B cell (primary cell): ENCODE results near the gene CERS2. TPM values are rescaled to one million over a fixed set of nuclear protein-coding genes. Genes with fewer than 3 reads are reported as not detected.

ENCODE experiments used
- ATAC-seq: fragments of 200-7000 bp; cut with Tn5 transposase; one replicate; pipeline ENCODE4 v1.10.0; 2021; ENCODE audit warnings: low read depth, mild to moderate bottlenecking, moderate number of reproducible peaks, moderate library complexity
- CTCF ChIA-PET: fragments of 350-600 bp; sonication (Branson Sonifier 250); formaldehyde crosslinking; loops from one replicate; lab custom pipeline; 2021; ENCODE audit warnings: antibody characterized with exemption, inconsistent platforms; lab: Charles Lee
- POLR2A ChIA-PET: fragments of 350-600 bp; sonication (Branson Sonifier 250); formaldehyde crosslinking; loops from one replicate; lab custom pipeline; 2021; ENCODE audit warnings: antibody characterized with exemption; lab: Charles Lee
- DNase-seq: peaks from one replicate; pipeline ENCODE4 v3.0.0; 2013
- H2AFZ ChIP-seq: 2 replicates; pipeline ENCODE4 v1.6.1; 2012; ENCODE audit warnings: mild to moderate bottlenecking, low read depth, low read length; ENCODE audit not compliant: insufficient read depth, poor library complexity, severe bottlenecking
- H3K27ac ChIP-seq, 2 donors: 1 replicate in 1 of 2; 2 replicates in 1 of 2; pipeline ENCODE4 v1.5.1; 2012 to 2013; ENCODE audit warnings: low read length in 2 of 2, mild to moderate bottlenecking in 2 of 2, moderate library complexity in 1 of 2
- H3K27me3 ChIP-seq, 4 experiments: fragments of 200-600 bp in 1 of 4; sonication (generic) in 1 of 4; replicated peaks in 1 of 4; 1 replicate in 2 of 4; 2 replicates in 2 of 4; pipeline versions ENCODE4 v1.6.1 to v1.7.0; 2013 to 2016; ENCODE audit warnings: low read length in 3 of 4, mild to moderate bottlenecking in 2 of 4, mixed read lengths in 1 of 4, moderate library complexity in 1 of 4; ENCODE audit not compliant: insufficient read depth in 4 of 4, control insufficient read depth in 3 of 4; ENCODE audit errors: control extremely low read depth in 1 of 4
- H3K36me3 ChIP-seq, 2 experiments: replicated peaks in 1 of 2; 1 replicate in 1 of 2; 2 replicates in 1 of 2; pipeline versions ENCODE4 v1.6.1 to v1.7.1; 2013; ENCODE audit warnings: low read length in 1 of 2; ENCODE audit not compliant: insufficient read depth in 2 of 2, control insufficient read depth in 1 of 2; ENCODE audit errors: control extremely low read depth in 1 of 2, extremely low read depth in 1 of 2
- H3K4me1 ChIP-seq, 2 donors: fragments of 200-600 bp in 1 of 2; sonication (generic) in 1 of 2; 1 replicate in 1 of 2; 2 replicates in 1 of 2; pipeline versions ENCODE4 v1.5.1 to v1.6.1; 2013 to 2017; ENCODE audit warnings: low read length in 2 of 2; ENCODE audit not compliant: control insufficient read depth in 2 of 2, insufficient read depth in 2 of 2
- H3K4me2 ChIP-seq: replicated peaks from 2 replicates; pipeline ENCODE3; 2012; ENCODE audit warnings: mild to moderate bottlenecking, low read depth, low read length; ENCODE audit not compliant: poor library complexity, severe bottlenecking
- H3K4me3 ChIP-seq, 5 experiments: fragments of 200-600 bp in 1 of 5; sonication (generic) in 1 of 5; 1 replicate in 3 of 5; 2 replicates in 2 of 5; pipeline versions ENCODE4 v1.5.1 to v1.7.0; 2011 to 2016; ENCODE audit warnings: low read length in 4 of 5, mild to moderate bottlenecking in 4 of 5, low read depth in 2 of 5, control low read depth in 1 of 5, moderate library complexity in 1 of 5; ENCODE audit not compliant: insufficient read depth in 1 of 5; ENCODE audit errors: control extremely low read depth in 1 of 5, extremely low read depth in 1 of 5
- H3K79me2 ChIP-seq: fragments of 200-600 bp; sonication (generic); one replicate; pipeline ENCODE4 v1.6.0; 2016; ENCODE audit warnings: low read length; ENCODE audit not compliant: control insufficient read depth, insufficient read depth
- H3K9ac ChIP-seq: fragments of 200-600 bp; sonication (generic); 2 replicates; pipeline ENCODE4 v1.6.1; 2017; ENCODE audit warnings: mild to moderate bottlenecking, low read length, moderate library complexity
- H3K9me3 ChIP-seq, 3 donors: one replicate each; pipeline versions ENCODE4 v1.6.1 to v1.7.1; 2013; ENCODE audit warnings: low read length in 2 of 3; ENCODE audit not compliant: control insufficient read depth in 2 of 3, insufficient read depth in 1 of 3; ENCODE audit errors: control extremely low read depth in 1 of 3
- H4K20me1 ChIP-seq: 2 replicates; pipeline ENCODE4 v1.6.0; 2012; ENCODE audit warnings: mild to moderate bottlenecking, low read length; ENCODE audit not compliant: insufficient read depth, control insufficient read depth, poor library complexity, severe bottlenecking
- H3K27ac Mint-ChIP-seq: one replicate; pipeline ENCODE4 v1.8.0; 2021; ENCODE audit warnings: mixed read lengths
- H3K27me3 Mint-ChIP-seq: one replicate; pipeline ENCODE4 v1.8.0; 2021; ENCODE audit warnings: mixed read lengths
- H3K4me1 Mint-ChIP-seq: one replicate; pipeline ENCODE4 v1.8.0; 2021; ENCODE audit warnings: mixed read lengths
- H3K4me3 Mint-ChIP-seq: one replicate; pipeline ENCODE4 v1.8.0; 2021; ENCODE audit warnings: mixed read lengths
- H3K9me3 Mint-ChIP-seq: one replicate; pipeline ENCODE4 v1.8.0; 2022; ENCODE audit warnings: mixed read lengths; ENCODE audit not compliant: insufficient read depth
- EZH2 ChIP-seq: IDR thresholded peaks from 2 replicates; pipeline ENCODE4 v1.6.1; 2012; ENCODE audit warnings: borderline replicate concordance, low read depth, mild to moderate bottlenecking, moderate library complexity, low read length; ENCODE audit not compliant: insufficient read depth, poor library complexity, severe bottlenecking
- WGBS: methylation state at CpG from one replicate; pipeline ENCODE4 v1.1.5; 2013; ENCODE audit warnings: missing lambda C conversion rate; ENCODE audit not compliant: insufficient coverage; 5-methylcytosine and 5-hydroxymethylcytosine counted together
- intact Hi-C: fragments of 100-400 bp; cut with micrococcal nuclease; formaldehyde crosslinking; loops from one replicate; pipeline ENCODE4 v1.10.0; 2022
- polyA plus RNA-seq: library from polyadenylated mRNA; depleted of rRNA; stranded (reverse); fragments of >200 nt; gene quantifications from 2 replicates; pipeline ENCODE4 v1.2.3, GENCODE V29; 2012
- total RNA-seq, 2 donors: library from RNA; stranded (reverse); fragments of 120-200 nt in 1 of 2; gene quantifications; 1 replicate in 1 of 2; 2 replicates in 1 of 2; pipeline versions ENCODE4 v1.2.3 to v1.2.4, GENCODE V29; 2013 to 2022
- TF ChIP-seq, protein P1 (sequence below): fragments of 200-600 bp; IDR thresholded peaks from one replicate; pipeline ENCODE4 v1.8.0; 2022; ENCODE audit warnings: antibody characterized with exemption, mild to moderate bottlenecking

Gene CERS2
- total and polyA plus RNA-seq, 2 donors (not counting 1 experiment from before 2014, with no cell fraction given) = 68.4 to 130 TPM

GRCh38 chr1:150954708-150955107 is 19.9 kb downstream of the CERS2 start:
- Histone ChIP-seq H3K9me3 (no peaks in the 10 kb centered on the region), H3K27ac (no peak overlapping the region), H3K79me2 (no peaks in the 10 kb centered on the region), H3K36me3 (peaks cover 10 to 72% of the 10 kb centered on the region in 2 experiments), H2AFZ (no peak overlapping the region), H3K4me3 (no peak overlapping the region), H3K9ac (no peak overlapping the region), H3K4me1 (no peaks in the 10 kb centered on the region), H3K27me3 (no peaks in the 10 kb centered on the region), H3K4me2 (no peak overlapping the region), H4K20me1 (no peaks in the 10 kb centered on the region)
- no peak for ATAC-seq
- no peak for DNase-seq
- WGBS = 100% methylated on average over 1 of the region's 3 CpGs
- H3K4me3 Mint-ChIP-seq = no peak overlapping the region
- ChIA-PET POLR2A (no interaction called here), CTCF (interaction anchor here (1.2 kb wide), 1 partner anchor 17 kb away, joined by 3 read pairs; no protein-coding TSS in a partner anchor)
- TF ChIP-seq, protein P1, sequence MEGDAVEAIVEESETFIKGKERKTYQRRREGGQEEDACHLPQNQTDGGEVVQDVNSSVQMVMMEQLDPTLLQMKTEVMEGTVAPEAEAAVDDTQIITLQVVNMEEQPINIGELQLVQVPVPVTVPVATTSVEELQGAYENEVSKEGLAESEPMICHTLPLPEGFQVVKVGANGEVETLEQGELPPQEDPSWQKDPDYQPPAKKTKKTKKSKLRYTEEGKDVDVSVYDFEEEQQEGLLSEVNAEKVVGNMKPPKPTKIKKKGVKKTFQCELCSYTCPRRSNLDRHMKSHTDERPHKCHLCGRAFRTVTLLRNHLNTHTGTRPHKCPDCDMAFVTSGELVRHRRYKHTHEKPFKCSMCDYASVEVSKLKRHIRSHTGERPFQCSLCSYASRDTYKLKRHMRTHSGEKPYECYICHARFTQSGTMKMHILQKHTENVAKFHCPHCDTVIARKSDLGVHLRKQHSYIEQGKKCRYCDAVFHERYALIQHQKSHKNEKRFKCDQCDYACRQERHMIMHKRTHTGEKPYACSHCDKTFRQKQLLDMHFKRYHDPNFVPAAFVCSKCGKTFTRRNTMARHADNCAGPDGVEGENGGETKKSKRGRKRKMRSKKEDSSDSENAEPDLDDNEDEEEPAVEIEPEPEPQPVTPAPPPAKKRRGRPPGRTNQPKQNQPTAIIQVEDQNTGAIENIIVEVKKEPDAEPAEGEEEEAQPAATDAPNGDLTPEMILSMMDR = no peak
- TF ChIP-seq EZH2 = no peak
- no peaks in the 10 kb centered on the region for H3K9me3 Mint-ChIP-seq
- H3K27me3 Mint-ChIP-seq = no peaks in the 10 kb centered on the region
- no peak overlapping the region for H3K27ac Mint-ChIP-seq
- intact Hi-C loops = no loop called here
- no peaks in the 10 kb centered on the region for H3K4me1 Mint-ChIP-seq

GRCh38 chr1:150944856-150945255 is 29.8 kb downstream of the CERS2 start:
- Mint-ChIP-seq H3K9me3 (no peaks in the 10 kb centered on the region), H3K27ac (no peak overlapping the region), H3K4me3 (no peak overlapping the region), H3K27me3 (no peaks in the 10 kb centered on the region), H3K4me1 (no peaks in the 10 kb centered on the region)
- Histone ChIP-seq H2AFZ (no peak overlapping the region), H3K27ac (no peak overlapping the region), H3K9me3 (no peaks in the 10 kb centered on the region), H4K20me1 (peaks cover 7% of the 10 kb centered on the region), H3K27me3 (no peaks in the 10 kb centered on the region), H3K4me1 (no peaks in the 10 kb centered on the region), H3K79me2 (no peaks in the 10 kb centered on the region), H3K4me2 (no peak overlapping the region), H3K36me3 (peaks cover 5 to 84% of the 10 kb centered on the region in 2 experiments), H3K4me3 (no peak overlapping the region), H3K9ac (no peak overlapping the region)
- DNase-seq (no peak), ATAC-seq (no peak)
- POLR2A ChIA-PET = no interaction called here
- CTCF ChIA-PET = interaction anchor here (0.8 kb wide), 1 partner anchor 32 kb away, joined by 3 read pairs; no protein-coding TSS in a partner anchor
- 100% methylated on average over 4 of the region's 5 CpGs for WGBS
- TF ChIP-seq, protein P1 = no peak
- no peak for TF ChIP-seq EZH2
- intact Hi-C loops = no loop called here
